GM23338 (cell line): Measurements from ENCODE around the gene NOC3L. TPM values are rescaled to one million over a fixed set of nuclear protein-coding genes. Genes with fewer than 3 reads are reported as not detected.

Experiments
- ATAC-seq: fragments of 200-7000 bp; cut with Tn5 transposase; 3 replicates; pipeline ENCODE4 v1.9.1; 2020
- DNase-seq: peaks from one replicate; pipeline ENCODE4 v3.0.0-alpha.2; 2015; ENCODE audit warnings: low spot score
- H2AFZ ChIP-seq: fragments of 200-600 bp; sonication (generic); 2 replicates; pipeline ENCODE4 v1.8.0; 2016; ENCODE audit warnings: antibody characterized with exemption, mild to moderate bottlenecking, moderate library complexity
- H3F3A ChIP-seq: fragments of 200-600 bp; sonication (generic); replicated peaks from 2 replicates; pipeline ENCODE4 v1.8.0; 2017; ENCODE audit warnings: antibody characterized with exemption, mixed run types, low read depth
- H3K27ac ChIP-seq: fragments of 200-600 bp; sonication (generic); 2 replicates; pipeline ENCODE4 v1.6.1; 2016; ENCODE audit warnings: low read depth
- H3K27me3 ChIP-seq: fragments of 200-600 bp; sonication (generic); 2 replicates; pipeline ENCODE4 v1.8.0; 2016; ENCODE audit warnings: mild to moderate bottlenecking, mixed run types, moderate library complexity; ENCODE audit not compliant: insufficient read depth
- H3K36me3 ChIP-seq: fragments of 200-600 bp; sonication (generic); 2 replicates; pipeline ENCODE4 v1.8.0; 2016; ENCODE audit warnings: mild to moderate bottlenecking; ENCODE audit not compliant: insufficient read depth
- H3K4me1 ChIP-seq: fragments of 200-600 bp; sonication (generic); 2 replicates; pipeline ENCODE4 v1.8.0; 2016; ENCODE audit warnings: mild to moderate bottlenecking, moderate library complexity; ENCODE audit not compliant: insufficient read depth
- H3K4me2 ChIP-seq: fragments of 200-600 bp; sonication (generic); 2 replicates; pipeline ENCODE4 v1.7.1; 2017; ENCODE audit warnings: mixed run types
- H3K4me3 ChIP-seq: fragments of 200-600 bp; sonication (generic); 2 replicates; pipeline ENCODE4 v1.6.1; 2016; ENCODE audit warnings: mixed run types
- H3K79me2 ChIP-seq: fragments of 200-600 bp; sonication (generic); replicated peaks from 2 replicates; pipeline ENCODE4 v1.8.0; 2017; ENCODE audit warnings: mild to moderate bottlenecking; ENCODE audit not compliant: insufficient read depth
- H3K9me2 ChIP-seq: fragments of 200-600 bp; sonication (generic); 2 replicates; pipeline ENCODE4 v1.8.0; 2017; ENCODE audit not compliant: insufficient read depth
- H4K20me1 ChIP-seq: fragments of 200-600 bp; sonication (generic); replicated peaks from 2 replicates; pipeline ENCODE4 v1.8.0; 2017; ENCODE audit warnings: mild to moderate bottlenecking; ENCODE audit not compliant: insufficient read depth
- H3K27ac Mint-ChIP-seq: 2 replicates; pipeline ENCODE4 v1.8.0; 2020; ENCODE audit warnings: inconsistent platforms, mild to moderate bottlenecking, moderate library complexity, mixed read lengths
- H3K27me3 Mint-ChIP-seq: 3 replicates; pipeline ENCODE4 v1.8.0; 2022; ENCODE audit warnings: low read depth, mild to moderate bottlenecking, moderate library complexity, mixed read lengths, inconsistent platforms; ENCODE audit not compliant: insufficient read depth, poor library complexity
- H3K36me3 Mint-ChIP-seq: 3 replicates; pipeline ENCODE4 v1.8.0; 2021; ENCODE audit warnings: low read depth, mild to moderate bottlenecking, inconsistent platforms, moderate library complexity, mixed read lengths
- H3K4me1 Mint-ChIP-seq: 3 replicates; pipeline ENCODE4 v1.8.0; 2020; ENCODE audit warnings: mild to moderate bottlenecking, inconsistent platforms, mixed read lengths
- H3K4me3 Mint-ChIP-seq: 3 replicates; pipeline ENCODE4 v1.8.0; 2021; ENCODE audit warnings: moderate library complexity, mild to moderate bottlenecking, inconsistent platforms, mixed read lengths
- H3K9me3 Mint-ChIP-seq: 3 replicates; pipeline ENCODE4 v1.8.0; 2020; ENCODE audit warnings: moderate library complexity, mild to moderate bottlenecking, inconsistent platforms, mixed read lengths
- EZH2 ChIP-seq: fragments of 200-600 bp; sonication (generic); IDR thresholded peaks from one replicate; pipeline ENCODE4 v1.8.0; 2017; ENCODE audit warnings: antibody characterized with exemption, mild to moderate bottlenecking, low read depth; ENCODE audit not compliant: unreplicated experiment
- EZH2phosphoT487 ChIP-seq: fragments of 200-600 bp; sonication (generic); IDR thresholded peaks from one replicate; pipeline ENCODE4 v1.8.1; 2018; ENCODE audit warnings: antibody characterized with exemption; ENCODE audit not compliant: unreplicated experiment
- STAT1 ChIP-seq: IDR thresholded peaks from one replicate; pipeline ENCODE4 v1.6.1; 2016; ENCODE audit warnings: antibody characterized with exemption; ENCODE audit not compliant: unreplicated experiment
- ZNF331 ChIP-seq: fragments of 250-450 bp; sonication (Bioruptor Pico); IDR thresholded peaks from 2 replicates; pipeline ENCODE4 v1.5.0; 2020; ENCODE audit warnings: low read depth, mild to moderate bottlenecking, moderate library complexity
- polyA plus RNA-seq: library from polyadenylated mRNA; unstranded; fragments of >200 nt; fragmentation: Nextera tagmentation; extraction: Ambion mirVana; gene quantifications from 2 replicates; pipeline ENCODE4 v1.2.1, GENCODE V29; 2016
- total RNA-seq: library from RNA; depleted of rRNA; stranded (reverse); fragments of >200 nt; shearing (Covaris generic); gene quantifications from 2 replicates; pipeline ENCODE4 v1.2.3, GENCODE V29; 2014
- TF ChIP-seq, protein P1 (sequence below): fragments of 250-450 bp; sonication (Bioruptor Pico); IDR thresholded peaks from 2 replicates; pipeline ENCODE4 v1.5.0; 2020; ENCODE audit warnings: mild to moderate bottlenecking, moderate library complexity
- TF ChIP-seq, protein P2 (sequence below): IDR thresholded peaks from one replicate; pipeline ENCODE4 v1.6.1; 2018; ENCODE audit warnings: antibody characterized with exemption; ENCODE audit not compliant: unreplicated experiment
- TF ChIP-seq, protein P3 (sequence below), 2 experiments: fragments of 200-600 bp in 1 of 2; sonication (generic) in 1 of 2; conservative IDR thresholded peaks; 2 replicates each; pipeline versions ENCODE4 v1.5.1 to v1.6.1; 2016 to 2017; ENCODE audit warnings: antibody characterized with exemption in 2 of 2, low read depth in 2 of 2, mild to moderate bottlenecking in 2 of 2, moderate library complexity in 1 of 2
- TF ChIP-seq, protein P4 (sequence below): IDR thresholded peaks from 2 replicates; pipeline ENCODE4 v1.6.1; 2016; ENCODE audit warnings: antibody characterized with exemption

NOC3L gene
- total and polyA plus RNA-seq, 2 experiments from 2014 or later = 43.1 to 62.1 TPM

DNA sequence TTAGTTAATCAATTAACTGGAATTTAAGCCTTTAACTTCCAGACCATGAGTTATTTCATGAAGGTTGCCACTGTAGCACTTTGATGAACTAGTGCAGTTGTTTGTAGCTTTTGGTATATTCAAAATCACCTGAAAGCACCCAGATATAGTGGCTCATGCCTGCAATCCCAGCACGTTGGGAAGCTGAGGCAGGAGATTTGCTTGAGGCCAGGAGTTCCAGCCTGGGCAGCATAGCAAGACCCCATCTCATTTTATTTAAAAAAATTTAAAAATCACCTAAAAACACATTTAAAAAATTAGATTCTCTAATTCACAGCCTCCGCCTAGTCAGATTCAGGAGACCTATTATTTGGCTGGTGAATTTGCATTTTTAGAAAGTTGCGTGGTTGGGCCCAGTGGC is 48.6 kb upstream of the NOC3L start:
- no peak for ATAC-seq
- no peak overlapping the region for H3K4me3 ChIP-seq
- no peak overlapping the region for H3K4me2 ChIP-seq
- peaks cover 3% of the 10 kb centered on the region; the same call in 1 of the 3 replicates for H3K4me1 Mint-ChIP-seq
- no peaks in the 10 kb centered on the region for H3K79me2 ChIP-seq
- H3F3A ChIP-seq = no peaks in the 10 kb centered on the region
- no peaks in the 10 kb centered on the region for H4K20me1 ChIP-seq
- no peak overlapping the region for H3K27ac Mint-ChIP-seq
- TF ChIP-seq, protein P1, sequence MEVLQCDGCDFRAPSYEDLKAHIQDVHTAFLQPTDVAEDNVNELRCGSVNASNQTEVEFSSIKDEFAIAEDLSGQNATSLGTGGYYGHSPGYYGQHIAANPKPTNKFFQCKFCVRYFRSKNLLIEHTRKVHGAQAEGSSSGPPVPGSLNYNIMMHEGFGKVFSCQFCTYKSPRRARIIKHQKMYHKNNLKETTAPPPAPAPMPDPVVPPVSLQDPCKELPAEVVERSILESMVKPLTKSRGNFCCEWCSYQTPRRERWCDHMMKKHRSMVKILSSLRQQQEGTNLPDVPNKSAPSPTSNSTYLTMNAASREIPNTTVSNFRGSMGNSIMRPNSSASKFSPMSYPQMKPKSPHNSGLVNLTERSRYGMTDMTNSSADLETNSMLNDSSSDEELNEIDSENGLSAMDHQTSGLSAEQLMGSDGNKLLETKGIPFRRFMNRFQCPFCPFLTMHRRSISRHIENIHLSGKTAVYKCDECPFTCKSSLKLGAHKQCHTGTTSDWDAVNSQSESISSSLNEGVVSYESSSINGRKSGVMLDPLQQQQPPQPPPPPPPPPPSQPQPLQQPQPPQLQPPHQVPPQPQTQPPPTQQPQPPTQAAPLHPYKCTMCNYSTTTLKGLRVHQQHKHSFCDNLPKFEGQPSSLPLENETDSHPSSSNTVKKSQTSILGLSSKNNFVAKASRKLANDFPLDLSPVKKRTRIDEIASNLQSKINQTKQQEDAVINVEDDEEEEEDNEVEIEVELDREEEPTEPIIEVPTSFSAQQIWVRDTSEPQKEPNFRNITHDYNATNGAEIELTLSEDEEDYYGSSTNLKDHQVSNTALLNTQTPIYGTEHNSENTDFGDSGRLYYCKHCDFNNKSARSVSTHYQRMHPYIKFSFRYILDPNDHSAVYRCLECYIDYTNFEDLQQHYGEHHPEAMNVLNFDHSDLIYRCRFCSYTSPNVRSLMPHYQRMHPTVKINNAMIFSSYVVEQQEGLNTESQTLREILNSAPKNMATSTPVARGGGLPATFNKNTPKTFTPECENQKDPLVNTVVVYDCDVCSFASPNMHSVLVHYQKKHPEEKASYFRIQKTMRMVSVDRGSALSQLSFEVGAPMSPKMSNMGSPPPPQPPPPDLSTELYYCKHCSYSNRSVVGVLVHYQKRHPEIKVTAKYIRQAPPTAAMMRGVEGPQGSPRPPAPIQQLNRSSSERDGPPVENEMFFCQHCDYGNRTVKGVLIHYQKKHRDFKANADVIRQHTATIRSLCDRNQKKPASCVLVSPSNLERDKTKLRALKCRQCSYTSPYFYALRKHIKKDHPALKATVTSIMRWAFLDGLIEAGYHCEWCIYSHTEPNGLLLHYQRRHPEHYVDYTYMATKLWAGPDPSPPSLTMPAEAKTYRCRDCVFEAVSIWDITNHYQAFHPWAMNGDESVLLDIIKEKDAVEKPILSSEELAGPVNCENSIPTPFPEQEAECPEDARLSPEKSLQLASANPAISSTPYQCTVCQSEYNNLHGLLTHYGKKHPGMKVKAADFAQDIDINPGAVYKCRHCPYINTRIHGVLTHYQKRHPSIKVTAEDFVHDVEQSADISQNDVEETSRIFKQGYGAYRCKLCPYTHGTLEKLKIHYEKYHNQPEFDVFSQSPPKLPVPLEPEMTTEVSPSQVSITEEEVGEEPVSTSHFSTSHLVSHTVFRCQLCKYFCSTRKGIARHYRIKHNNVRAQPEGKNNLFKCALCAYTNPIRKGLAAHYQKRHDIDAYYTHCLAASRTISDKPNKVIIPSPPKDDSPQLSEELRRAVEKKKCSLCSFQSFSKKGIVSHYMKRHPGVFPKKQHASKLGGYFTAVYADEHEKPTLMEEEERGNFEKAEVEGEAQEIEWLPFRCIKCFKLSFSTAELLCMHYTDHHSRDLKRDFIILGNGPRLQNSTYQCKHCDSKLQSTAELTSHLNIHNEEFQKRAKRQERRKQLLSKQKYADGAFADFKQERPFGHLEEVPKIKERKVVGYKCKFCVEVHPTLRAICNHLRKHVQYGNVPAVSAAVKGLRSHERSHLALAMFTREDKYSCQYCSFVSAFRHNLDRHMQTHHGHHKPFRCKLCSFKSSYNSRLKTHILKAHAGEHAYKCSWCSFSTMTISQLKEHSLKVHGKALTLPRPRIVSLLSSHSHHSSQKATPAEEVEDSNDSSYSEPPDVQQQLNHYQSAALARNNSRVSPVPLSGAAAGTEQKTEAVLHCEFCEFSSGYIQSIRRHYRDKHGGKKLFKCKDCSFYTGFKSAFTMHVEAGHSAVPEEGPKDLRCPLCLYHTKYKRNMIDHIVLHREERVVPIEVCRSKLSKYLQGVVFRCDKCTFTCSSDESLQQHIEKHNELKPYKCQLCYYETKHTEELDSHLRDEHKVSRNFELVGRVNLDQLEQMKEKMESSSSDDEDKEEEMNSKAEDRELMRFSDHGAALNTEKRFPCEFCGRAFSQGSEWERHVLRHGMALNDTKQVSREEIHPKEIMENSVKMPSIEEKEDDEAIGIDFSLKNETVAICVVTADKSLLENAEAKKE = no peak
- H3K27me3 Mint-ChIP-seq = no peaks in the 10 kb centered on the region
- H3K9me3 Mint-ChIP-seq = no peaks in the 10 kb centered on the region
- no peak overlapping the region for H2AFZ ChIP-seq
- no peak overlapping the region for H3K4me3 Mint-ChIP-seq
- H3K4me1 ChIP-seq = no peaks in the 10 kb centered on the region
- H3K27me3 ChIP-seq = 0 out of 2 replicates have a peak, but pooled peaks cover 4% of the 10 kb centered on the region
- no peaks in the 10 kb centered on the region for H3K9me2 ChIP-seq
- no peak overlapping the region for H3K27ac ChIP-seq
- no peak for DNase-seq
- no peaks in the 10 kb centered on the region for H3K36me3 ChIP-seq
- H3K36me3 Mint-ChIP-seq = no peaks in the 10 kb centered on the region

DNA sequence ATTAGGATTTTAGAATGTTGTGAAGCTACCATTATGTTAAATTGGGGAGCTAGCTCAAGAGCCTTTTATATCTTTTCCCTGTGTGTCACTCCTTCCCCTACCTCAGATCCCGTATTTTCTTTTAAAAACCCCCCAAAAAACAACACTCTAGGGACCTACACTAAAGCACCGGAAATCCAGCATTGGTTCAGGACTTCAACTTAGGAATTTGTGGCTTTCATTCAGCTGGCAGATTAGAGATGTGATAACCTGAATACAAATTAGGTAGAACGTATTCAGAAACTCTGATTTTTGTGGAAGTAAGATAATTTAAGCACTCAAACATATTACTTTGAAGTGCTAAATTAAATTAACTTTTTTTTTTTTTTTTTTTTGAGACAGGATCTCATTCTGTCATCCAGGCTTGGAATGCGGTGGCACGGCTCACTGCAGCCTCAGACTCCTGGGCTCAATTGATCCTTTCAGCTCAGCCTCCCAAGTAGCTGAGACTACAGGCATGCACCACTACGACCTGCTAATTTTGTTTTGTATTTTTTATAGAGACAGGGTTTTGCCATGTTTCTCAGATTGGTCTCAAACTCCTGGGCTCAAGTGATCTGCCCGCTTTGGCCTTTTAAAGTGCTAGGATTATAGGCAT is 46.4 kb upstream of the NOC3L start:
- Histone ChIP-seq H3K9me2 (no peaks in the 10 kb centered on the region), H2AFZ (no peak overlapping the region), H3K4me1 (no peaks in the 10 kb centered on the region; the same call in 1 of the 2 replicates), H3K4me3 (no peak overlapping the region), H3K4me2 (no peak overlapping the region), H3K27ac (no peak overlapping the region), H4K20me1 (no peaks in the 10 kb centered on the region; the same call in 1 of the 2 replicates), H3K79me2 (no peaks in the 10 kb centered on the region), H3K36me3 (no peaks in the 10 kb centered on the region), H3K27me3 (peaks cover 25% of the 10 kb centered on the region), H3F3A (no peaks in the 10 kb centered on the region)
- DNase-seq (peak; percentile 28), ATAC-seq (peak; percentile 53; the same call in 2 of the 3 replicates)
- H3K36me3 Mint-ChIP-seq = no peaks in the 10 kb centered on the region
- peaks cover 3% of the 10 kb centered on the region; the same call in 1 of the 3 replicates for H3K4me1 Mint-ChIP-seq
- no peaks in the 10 kb centered on the region for H3K9me3 Mint-ChIP-seq
- H3K4me3 Mint-ChIP-seq = no peak overlapping the region
- H3K27ac Mint-ChIP-seq = no peak overlapping the region
- peaks cover 11% of the 10 kb centered on the region for H3K27me3 Mint-ChIP-seq
- TF ChIP-seq STAT1 (no peak), EZH2phosphoT487 (no peak), EZH2 (no peak), ZNF331 (CRISPR knock-in tag) (no peak)
- TF ChIP-seq, protein P2, sequence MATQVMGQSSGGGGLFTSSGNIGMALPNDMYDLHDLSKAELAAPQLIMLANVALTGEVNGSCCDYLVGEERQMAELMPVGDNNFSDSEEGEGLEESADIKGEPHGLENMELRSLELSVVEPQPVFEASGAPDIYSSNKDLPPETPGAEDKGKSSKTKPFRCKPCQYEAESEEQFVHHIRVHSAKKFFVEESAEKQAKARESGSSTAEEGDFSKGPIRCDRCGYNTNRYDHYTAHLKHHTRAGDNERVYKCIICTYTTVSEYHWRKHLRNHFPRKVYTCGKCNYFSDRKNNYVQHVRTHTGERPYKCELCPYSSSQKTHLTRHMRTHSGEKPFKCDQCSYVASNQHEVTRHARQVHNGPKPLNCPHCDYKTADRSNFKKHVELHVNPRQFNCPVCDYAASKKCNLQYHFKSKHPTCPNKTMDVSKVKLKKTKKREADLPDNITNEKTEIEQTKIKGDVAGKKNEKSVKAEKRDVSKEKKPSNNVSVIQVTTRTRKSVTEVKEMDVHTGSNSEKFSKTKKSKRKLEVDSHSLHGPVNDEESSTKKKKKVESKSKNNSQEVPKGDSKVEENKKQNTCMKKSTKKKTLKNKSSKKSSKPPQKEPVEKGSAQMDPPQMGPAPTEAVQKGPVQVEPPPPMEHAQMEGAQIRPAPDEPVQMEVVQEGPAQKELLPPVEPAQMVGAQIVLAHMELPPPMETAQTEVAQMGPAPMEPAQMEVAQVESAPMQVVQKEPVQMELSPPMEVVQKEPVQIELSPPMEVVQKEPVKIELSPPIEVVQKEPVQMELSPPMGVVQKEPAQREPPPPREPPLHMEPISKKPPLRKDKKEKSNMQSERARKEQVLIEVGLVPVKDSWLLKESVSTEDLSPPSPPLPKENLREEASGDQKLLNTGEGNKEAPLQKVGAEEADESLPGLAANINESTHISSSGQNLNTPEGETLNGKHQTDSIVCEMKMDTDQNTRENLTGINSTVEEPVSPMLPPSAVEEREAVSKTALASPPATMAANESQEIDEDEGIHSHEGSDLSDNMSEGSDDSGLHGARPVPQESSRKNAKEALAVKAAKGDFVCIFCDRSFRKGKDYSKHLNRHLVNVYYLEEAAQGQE = no peak
- TF ChIP-seq, protein P3, sequence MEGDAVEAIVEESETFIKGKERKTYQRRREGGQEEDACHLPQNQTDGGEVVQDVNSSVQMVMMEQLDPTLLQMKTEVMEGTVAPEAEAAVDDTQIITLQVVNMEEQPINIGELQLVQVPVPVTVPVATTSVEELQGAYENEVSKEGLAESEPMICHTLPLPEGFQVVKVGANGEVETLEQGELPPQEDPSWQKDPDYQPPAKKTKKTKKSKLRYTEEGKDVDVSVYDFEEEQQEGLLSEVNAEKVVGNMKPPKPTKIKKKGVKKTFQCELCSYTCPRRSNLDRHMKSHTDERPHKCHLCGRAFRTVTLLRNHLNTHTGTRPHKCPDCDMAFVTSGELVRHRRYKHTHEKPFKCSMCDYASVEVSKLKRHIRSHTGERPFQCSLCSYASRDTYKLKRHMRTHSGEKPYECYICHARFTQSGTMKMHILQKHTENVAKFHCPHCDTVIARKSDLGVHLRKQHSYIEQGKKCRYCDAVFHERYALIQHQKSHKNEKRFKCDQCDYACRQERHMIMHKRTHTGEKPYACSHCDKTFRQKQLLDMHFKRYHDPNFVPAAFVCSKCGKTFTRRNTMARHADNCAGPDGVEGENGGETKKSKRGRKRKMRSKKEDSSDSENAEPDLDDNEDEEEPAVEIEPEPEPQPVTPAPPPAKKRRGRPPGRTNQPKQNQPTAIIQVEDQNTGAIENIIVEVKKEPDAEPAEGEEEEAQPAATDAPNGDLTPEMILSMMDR (conservative IDR thresholded peaks at IDR 0.05; ENCODE audit: low read depth in 2 of 2) = no peak
- TF ChIP-seq, protein P4, sequence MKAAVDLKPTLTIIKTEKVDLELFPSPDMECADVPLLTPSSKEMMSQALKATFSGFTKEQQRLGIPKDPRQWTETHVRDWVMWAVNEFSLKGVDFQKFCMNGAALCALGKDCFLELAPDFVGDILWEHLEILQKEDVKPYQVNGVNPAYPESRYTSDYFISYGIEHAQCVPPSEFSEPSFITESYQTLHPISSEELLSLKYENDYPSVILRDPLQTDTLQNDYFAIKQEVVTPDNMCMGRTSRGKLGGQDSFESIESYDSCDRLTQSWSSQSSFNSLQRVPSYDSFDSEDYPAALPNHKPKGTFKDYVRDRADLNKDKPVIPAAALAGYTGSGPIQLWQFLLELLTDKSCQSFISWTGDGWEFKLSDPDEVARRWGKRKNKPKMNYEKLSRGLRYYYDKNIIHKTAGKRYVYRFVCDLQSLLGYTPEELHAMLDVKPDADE = no peak
